ENCODE results near the gene C1orf105. TPM values are rescaled to one million over a fixed set of nuclear protein-coding genes. Genes with fewer than 3 reads are reported as not detected.

C1orf105 gene
- total RNA-seq, 4 donors from 2014 or later = 0.61 to 0.67 TPM; not detected in 2

- no peak for DNase-seq
- Histone ChIP-seq H3K9me3 (no peaks in the 10 kb centered on the region), H3K27me3 (no peaks in the 10 kb centered on the region), H3K4me1 (no peaks in the 10 kb centered on the region), H3K27ac (no peak overlapping the region), H3K4me3 (no peak overlapping the region), H3K36me3 (no peaks in the 10 kb centered on the region)
- in situ Hi-C loops (cut with MboI; ENCODE audit: low sequenced_read_pairs in 4 of 4) (loop anchor here in 1 of 4 donors (25.0 kb wide), 1 partner anchor 240 kb away; no protein-coding TSS in a partner anchor), intact Hi-C loops (cut with DNase I; ENCODE audit: low total_unique reads) (no loop called here)
- TF ChIP-seq POLR2A (IDR thresholded peaks at IDR 0.05) (no peak), CTCF (IDR thresholded peaks at IDR 0.05 in 4 of 5, conservative IDR thresholded peaks at IDR 0.05 in 1 of 5) (no peak)
- no peak for ATAC-seq
Observed at GRCh38 chr1:172472495-172472894, 52.0 kb downstream of the C1orf105 start.

GRCh38 chr1:172473302-172473701, 52.8 kb downstream of the C1orf105 start:
- no peaks in the 10 kb centered on the region for H3K9me3 ChIP-seq
- no peak overlapping the region for H3K27ac ChIP-seq
- ATAC-seq (no peak), DNase-seq (no peak)
- H3K4me3 ChIP-seq = no peak overlapping the region
- TF ChIP-seq POLR2A (IDR thresholded peaks at IDR 0.05) = no peak
- TF ChIP-seq CTCF (IDR thresholded peaks at IDR 0.05 in 4 of 5, conservative IDR thresholded peaks at IDR 0.05 in 1 of 5) = no peak
- in situ Hi-C loops (cut with MboI; ENCODE audit: low sequenced_read_pairs in 4 of 4) (loop anchor here in 1 of 4 donors (25.0 kb wide), 1 partner anchor 239 kb away; no protein-coding TSS in a partner anchor), intact Hi-C loops (cut with DNase I; ENCODE audit: low total_unique reads) (no loop called here)
- H3K36me3 ChIP-seq = no peaks in the 10 kb centered on the region
- H3K27me3 ChIP-seq = no peaks in the 10 kb centered on the region
- no peaks in the 10 kb centered on the region for H3K4me1 ChIP-seq

GRCh38 chr1:172473842-172474241, 53.4 kb downstream of the C1orf105 start:
- H3K27me3 ChIP-seq = no peaks in the 10 kb centered on the region
- H3K9me3 ChIP-seq = no peaks in the 10 kb centered on the region
- no peak for ATAC-seq
- in situ Hi-C loops (cut with MboI; ENCODE audit: low sequenced_read_pairs in 4 of 4) (loop anchor here in 1 of 4 donors (25.0 kb wide), 1 partner anchor 238 kb away; no protein-coding TSS in a partner anchor), intact Hi-C loops (cut with DNase I; ENCODE audit: low total_unique reads) (no loop called here)
- TF ChIP-seq CTCF (IDR thresholded peaks at IDR 0.05 in 4 of 5, conservative IDR thresholded peaks at IDR 0.05 in 1 of 5) = no peak
- no peak for TF ChIP-seq POLR2A (IDR thresholded peaks at IDR 0.05)
- H3K27ac ChIP-seq = no peak overlapping the region
- H3K4me1 ChIP-seq = no peaks in the 10 kb centered on the region
- no peaks in the 10 kb centered on the region for H3K36me3 ChIP-seq
- no peak overlapping the region for H3K4me3 ChIP-seq
- DNase-seq = no peak

- no peaks in the 10 kb centered on the region for H3K36me3 ChIP-seq
- no peaks in the 10 kb centered on the region for H3K27me3 ChIP-seq
- no peaks in the 10 kb centered on the region for H3K9me3 ChIP-seq
- DNase-seq (no peak), ATAC-seq (no peak)
- in situ Hi-C loops (cut with MboI; ENCODE audit: low sequenced_read_pairs in 4 of 4) = no loop called here
- H3K4me1 ChIP-seq = peaks cover 0 to 6% of the 10 kb centered on the region in 2 donors
- no peak overlapping the region for H3K27ac ChIP-seq
- intact Hi-C loops (cut with DNase I; ENCODE audit: low total_unique reads) = no loop called here
- TF ChIP-seq POLR2A (IDR thresholded peaks at IDR 0.05) = no peak
- no peak for TF ChIP-seq CTCF (IDR thresholded peaks at IDR 0.05 in 4 of 5, conservative IDR thresholded peaks at IDR 0.05 in 1 of 5)
- no peak overlapping the region for H3K4me3 ChIP-seq
Observed at GRCh38 chr1:172476218-172476811, 55.8 kb downstream of the C1orf105 start.

- H3K4me1 ChIP-seq = peaks cover 0 to 6% of the 10 kb centered on the region in 2 donors
- in situ Hi-C loops (cut with MboI; ENCODE audit: low sequenced_read_pairs in 4 of 4) (no loop called here), intact Hi-C loops (cut with DNase I; ENCODE audit: low total_unique reads) (no loop called here)
- no peaks in the 10 kb centered on the region for H3K9me3 ChIP-seq
- ATAC-seq (no peak), DNase-seq (no peak)
- H3K27ac ChIP-seq = no peak overlapping the region
- H3K27me3 ChIP-seq = no peaks in the 10 kb centered on the region
- no peaks in the 10 kb centered on the region for H3K36me3 ChIP-seq
- TF ChIP-seq POLR2A (IDR thresholded peaks at IDR 0.05) = no peak
- TF ChIP-seq CTCF (IDR thresholded peaks at IDR 0.05 in 4 of 5, conservative IDR thresholded peaks at IDR 0.05 in 1 of 5) = no peak
- no peak overlapping the region for H3K4me3 ChIP-seq
Observed at GRCh38 chr1:172477216-172477615, 56.7 kb downstream of the C1orf105 start.

Data from gastrocnemius medialis (tissue), 4 donors.